HepG2 (cell line): Measurements from ENCODE around the gene SKI. TPM values are rescaled to one million over a fixed set of nuclear protein-coding genes. Genes with fewer than 3 reads are reported as not detected.

ENCODE experiments used
- AHR ChIP-seq: IDR thresholded peaks from 2 replicates; pipeline ENCODE4 v1.6.1; 2018; ENCODE audit warnings: missing genetic modification reagents, missing compliant biosample characterization
- BHLHE40 ChIP-seq: IDR thresholded peaks from 2 replicates; pipeline ENCODE4 v1.6.1; 2011; ENCODE audit warnings: low read length, improper control_type of control experiment
- DNMT3B ChIP-seq: conservative IDR thresholded peaks from 2 replicates; pipeline ENCODE4 v1.6.1; 2016; ENCODE audit warnings: missing biosample characterization, control low read depth
- ELF4 ChIP-seq: sonication (generic); formaldehyde crosslinking; IDR thresholded peaks from 2 replicates; pipeline ENCODE4 v1.5.0; 2020; ENCODE audit warnings: missing genetic modification reagents, mild to moderate bottlenecking, moderate library complexity, borderline replicate concordance
- HDAC1 ChIP-seq: sonication (generic); formaldehyde crosslinking; IDR thresholded peaks from 2 replicates; pipeline ENCODE4 v1.5.1; 2020; ENCODE audit warnings: mild to moderate bottlenecking, missing genetic modification reagents
- HNRNPLL ChIP-seq: fragments of 200-400 bp; formaldehyde crosslinking; IDR thresholded peaks from 2 replicates; pipeline ENCODE4 v1.6.1; 2017; ENCODE audit warnings: mild to moderate bottlenecking, low read depth, low read length; ENCODE audit not compliant: poor library complexity, severe bottlenecking
- MAF1 ChIP-seq: sonication (generic); formaldehyde crosslinking; IDR thresholded peaks from 2 replicates; pipeline ENCODE4 v1.5.0; 2020; ENCODE audit warnings: missing genetic modification reagents, borderline replicate concordance
- NCOA1 ChIP-seq: sonication (generic); formaldehyde crosslinking; IDR thresholded peaks from 2 replicates; pipeline ENCODE4 v1.9.0; 2021; ENCODE audit warnings: missing genetic modification reagents
- PAF1 ChIP-seq: IDR thresholded peaks from 2 replicates; pipeline ENCODE4 v1.6.1; 2016; ENCODE audit warnings: missing genetic modification reagents, missing compliant biosample characterization
- TMF1 ChIP-seq: sonication (generic); formaldehyde crosslinking; IDR thresholded peaks from 2 replicates; pipeline ENCODE4 v1.8.1; 2022; ENCODE audit warnings: low read depth, missing genetic modification reagents
- YEATS2 ChIP-seq: sonication (generic); formaldehyde crosslinking; IDR thresholded peaks from 2 replicates; pipeline ENCODE4 v1.4.0; 2020; ENCODE audit warnings: missing genetic modification reagents, borderline replicate concordance
- ZBTB25 ChIP-seq: IDR thresholded peaks from 2 replicates; pipeline ENCODE4 v1.6.1; 2018; ENCODE audit warnings: missing genetic modification reagents
- ZMYM4 ChIP-seq: sonication (generic); formaldehyde crosslinking; IDR thresholded peaks from 2 replicates; pipeline ENCODE4 v1.8.1; 2023; ENCODE audit warnings: mild to moderate bottlenecking, missing genetic modification reagents
- ZNF276 ChIP-seq: sonication (generic); formaldehyde crosslinking; IDR thresholded peaks from 2 replicates; pipeline ENCODE4 v1.4.0; 2020; ENCODE audit warnings: mild to moderate bottlenecking, low read depth, missing genetic modification reagents
- ZNF296 ChIP-seq: sonication (generic); formaldehyde crosslinking; conservative IDR thresholded peaks from 2 replicates; pipeline ENCODE4 v1.5.0; 2020; ENCODE audit warnings: mild to moderate bottlenecking, missing genetic modification reagents
- ZNF30 ChIP-seq: sonication (generic); formaldehyde crosslinking; IDR thresholded peaks from 2 replicates; pipeline ENCODE4 v1.5.0; 2020; ENCODE audit warnings: mild to moderate bottlenecking, missing genetic modification reagents
- ZNF678 ChIP-seq: sonication (generic); formaldehyde crosslinking; IDR thresholded peaks from 2 replicates; pipeline ENCODE4 v1.4.0; 2020; ENCODE audit warnings: mild to moderate bottlenecking, missing genetic modification reagents
- ZNF691 ChIP-seq: sonication (generic); formaldehyde crosslinking; IDR thresholded peaks from 2 replicates; pipeline ENCODE4 v1.4.0; 2020; ENCODE audit warnings: missing genetic modification reagents, low read depth, mild to moderate bottlenecking, borderline replicate concordance
- ZNF800 ChIP-seq: sonication (generic); formaldehyde crosslinking; IDR thresholded peaks from 2 replicates; pipeline ENCODE4 v1.4.0; 2020; ENCODE audit warnings: missing genetic modification reagents
- polyA plus RNA-seq, 8 experiments: library from polyadenylated mRNA; depleted of rRNA in 3 of 8; stranded (reverse) in 7 of 8; unstranded in 1 of 8; fragments of >200 nt; fragmentation: Illumina TruSeq in 4 of 8; extraction: Trizol in 4 of 8; gene quantifications; 2 replicates each; pipeline versions ENCODE4 v1.2.1 to v1.2.3, GENCODE V29; 2011 to 2016; ENCODE audit warnings: low read depth in 4 of 8, missing spikeins in 1 of 8, mixed read lengths in 1 of 8; ENCODE audit not compliant: insufficient read depth in 1 of 8
- total RNA-seq, 5 experiments: library from RNA; depleted of rRNA; stranded (reverse); fragments of >200 nt; fragmentation: Illumina TruSeq; extraction: Trizol; gene quantifications; 2 replicates each; pipeline ENCODE4 v1.2.3, GENCODE V29; 2016; ENCODE audit warnings: low read depth in 1 of 5

SKI gene
- total and polyA plus RNA-seq, 2 of the 13 experiments (the other 11 are each of a cell fraction or from before 2014, with no cell fraction given), result 4.7 to 6.9 TPM

DNA sequence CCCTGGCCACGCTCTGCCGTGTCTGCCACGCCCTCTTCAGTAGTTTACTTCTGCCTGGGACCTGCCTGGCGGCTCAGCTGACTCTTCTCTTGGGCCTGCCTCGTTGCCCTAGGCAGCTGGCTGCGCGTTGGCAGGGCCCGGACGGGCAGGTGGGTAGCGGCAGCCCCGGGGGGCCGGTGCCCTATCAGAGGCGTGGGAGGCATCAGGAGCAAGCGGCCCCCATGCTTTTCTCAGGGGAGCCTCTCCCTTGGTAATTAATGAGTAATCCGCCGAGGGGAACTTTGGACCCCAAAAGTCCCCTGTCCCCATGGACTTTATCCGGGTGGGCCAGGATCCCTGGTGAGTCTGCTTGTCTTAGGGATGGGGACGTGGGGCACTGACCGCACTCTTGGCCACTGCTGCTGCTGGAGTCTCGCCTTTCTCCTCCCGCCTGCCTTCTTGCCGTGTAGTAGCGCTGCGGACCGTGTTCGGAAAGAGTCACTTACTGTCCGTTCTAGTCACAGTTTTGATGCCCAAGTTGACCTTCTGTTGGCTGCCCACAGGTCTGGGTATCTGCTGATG is 22.7 kb downstream of the SKI start (continued):
- TF ChIP-seq HDAC1 (CRISPR knock-in tag) (peak; percentile 83), AHR (CRISPR knock-in tag) (peak; percentile 59; the same call in 1 of the 2 replicates), ZNF678 (CRISPR knock-in tag) (no peak), ZNF691 (CRISPR knock-in tag) (no peak; the same call in 1 of the 2 replicates), ZBTB25 (CRISPR knock-in tag) (0 out of 2 replicates have a peak, but pooled peaks have one; percentile 18), ZNF800 (CRISPR knock-in tag) (no peak), ZMYM4 (no peak), ZNF276 (CRISPR knock-in tag) (no peak), ZNF296 (CRISPR knock-in tag) (peak; percentile 49), ELF4 (CRISPR knock-in tag) (no peak), PAF1 (no peak), DNMT3B (CRISPR knock-in tag) (no peak), YEATS2 (CRISPR knock-in tag) (0 out of 2 replicates have a peak, but pooled peaks have one; percentile 18), BHLHE40 (no peak), NCOA1 (CRISPR knock-in tag) (no peak), MAF1 (CRISPR knock-in tag) (no peak), TMF1 (CRISPR knock-in tag) (no peak), ZNF30 (CRISPR knock-in tag) (no peak), HNRNPLL (peak; percentile 50)
